Right lobe of liver (tissue), 4 donors: ENCODE results near the gene CTSS.

Experiments
- POLR2A ChIP-seq: fragments of 450-650 bp; IDR thresholded peaks from one replicate; pipeline ENCODE4 v1.6.1; 2017; ENCODE audit warnings: antibody characterized with exemption, mild to moderate bottlenecking
- TF ChIP-seq, protein P1 (sequence below), 4 donors: fragments of 200-600 bp in 3 of 4; fragments of 450-650 bp in 1 of 4; IDR thresholded peaks; one replicate each; pipeline versions ENCODE4 v1.5.1 to v1.8.0; 2016 to 2022; ENCODE audit warnings: antibody characterized with exemption in 4 of 4, mild to moderate bottlenecking in 2 of 4
- donor health status: DM: no; HTN: no; CAD: no.
- donor health status: DM: no; HTN: no; CAD: no.
- donor health status: DM: no; HTN: yes; CAD: no.

DNA sequence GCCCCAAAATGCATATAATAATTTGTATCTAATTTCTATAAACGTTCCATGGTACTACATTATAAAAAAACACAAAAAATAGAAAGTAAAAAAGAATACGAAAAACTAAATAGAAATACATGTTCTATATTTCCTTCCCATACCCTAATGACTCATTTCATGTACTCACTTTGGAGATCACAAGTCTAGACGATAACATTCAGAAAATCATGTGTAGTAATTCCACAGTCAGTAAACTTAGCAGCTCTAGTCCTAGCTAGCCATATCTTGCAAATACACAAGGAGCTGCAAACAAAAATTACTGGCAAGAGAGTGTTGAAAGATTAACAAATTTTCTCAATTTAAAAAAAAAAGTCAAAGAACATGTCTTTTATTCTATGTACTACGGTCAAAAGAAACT, 70.0 kb downstream of the CTSS start:
- TF ChIP-seq, protein P1, sequence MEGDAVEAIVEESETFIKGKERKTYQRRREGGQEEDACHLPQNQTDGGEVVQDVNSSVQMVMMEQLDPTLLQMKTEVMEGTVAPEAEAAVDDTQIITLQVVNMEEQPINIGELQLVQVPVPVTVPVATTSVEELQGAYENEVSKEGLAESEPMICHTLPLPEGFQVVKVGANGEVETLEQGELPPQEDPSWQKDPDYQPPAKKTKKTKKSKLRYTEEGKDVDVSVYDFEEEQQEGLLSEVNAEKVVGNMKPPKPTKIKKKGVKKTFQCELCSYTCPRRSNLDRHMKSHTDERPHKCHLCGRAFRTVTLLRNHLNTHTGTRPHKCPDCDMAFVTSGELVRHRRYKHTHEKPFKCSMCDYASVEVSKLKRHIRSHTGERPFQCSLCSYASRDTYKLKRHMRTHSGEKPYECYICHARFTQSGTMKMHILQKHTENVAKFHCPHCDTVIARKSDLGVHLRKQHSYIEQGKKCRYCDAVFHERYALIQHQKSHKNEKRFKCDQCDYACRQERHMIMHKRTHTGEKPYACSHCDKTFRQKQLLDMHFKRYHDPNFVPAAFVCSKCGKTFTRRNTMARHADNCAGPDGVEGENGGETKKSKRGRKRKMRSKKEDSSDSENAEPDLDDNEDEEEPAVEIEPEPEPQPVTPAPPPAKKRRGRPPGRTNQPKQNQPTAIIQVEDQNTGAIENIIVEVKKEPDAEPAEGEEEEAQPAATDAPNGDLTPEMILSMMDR (IDR thresholded peaks at IDR 0.05) = no peak
- no peak for TF ChIP-seq POLR2A
